Smooth muscle cell (in vitro differentiated cells): ENCODE measurements around the gene HMCN2. TPM values are rescaled to one million over a fixed set of nuclear protein-coding genes. Genes with fewer than 3 reads are reported as not detected.

Experiments
- DNase-seq: peaks from one replicate; lab custom pipeline; 2025; ENCODE audit not compliant: unreplicated experiment; lab: John Stamatoyannopoulos, UW
- H2AFZ ChIP-seq: fragments of 200-600 bp; sonication (generic); 2 replicates; pipeline ENCODE4 v1.6.0; 2016; ENCODE audit warnings: antibody characterized with exemption, low read depth, mild to moderate bottlenecking
- H3F3A ChIP-seq: fragments of 200-600 bp; sonication (generic); 2 replicates; pipeline ENCODE4 v1.6.0; 2017; ENCODE audit warnings: antibody characterized with exemption, low read depth
- H3K27ac ChIP-seq: fragments of 200-600 bp; sonication (generic); 2 replicates; pipeline ENCODE4 v1.5.1; 2016; ENCODE audit warnings: low read depth, mild to moderate bottlenecking
- H3K27me3 ChIP-seq: fragments of 200-600 bp; sonication (generic); 2 replicates; pipeline ENCODE4 v1.6.1; 2016; ENCODE audit warnings: low read depth, mild to moderate bottlenecking
- H3K36me3 ChIP-seq: fragments of 200-600 bp; sonication (generic); 2 replicates; pipeline ENCODE4 v1.5.1; 2016; ENCODE audit warnings: low read depth
- H3K4me1 ChIP-seq: fragments of 200-600 bp; sonication (generic); 2 replicates; pipeline ENCODE4 v1.5.1; 2016; ENCODE audit warnings: low read depth
- H3K4me2 ChIP-seq: fragments of 200-600 bp; sonication (generic); 2 replicates; pipeline ENCODE4 v1.6.0; 2016; ENCODE audit warnings: mild to moderate bottlenecking
- H3K4me3 ChIP-seq: fragments of 200-600 bp; sonication (generic); 2 replicates; pipeline ENCODE4 v1.5.1; 2016; ENCODE audit warnings: mild to moderate bottlenecking
- H3K79me2 ChIP-seq: fragments of 200-600 bp; sonication (generic); 2 replicates; pipeline ENCODE4 v1.6.0; 2016; ENCODE audit warnings: low read depth, mild to moderate bottlenecking
- H3K9ac ChIP-seq: fragments of 200-600 bp; sonication (generic); 2 replicates; pipeline ENCODE4 v1.6.0; 2016; ENCODE audit warnings: low read depth
- H3K9me3 ChIP-seq: fragments of 200-600 bp; sonication (generic); replicated peaks from 2 replicates; pipeline ENCODE4 v1.5.1; 2016; ENCODE audit warnings: low read depth
- H4K20me1 ChIP-seq: fragments of 200-600 bp; sonication (generic); 2 replicates; pipeline ENCODE4 v1.6.0; 2016; ENCODE audit warnings: low read depth
- CTCF ChIP-seq: fragments of 200-600 bp; sonication (generic); IDR thresholded peaks from 2 replicates; pipeline ENCODE4 v1.5.1; 2017; ENCODE audit warnings: borderline replicate concordance, mild to moderate bottlenecking, antibody characterized with exemption; ENCODE audit not compliant: insufficient read depth, poor library complexity, severe bottlenecking
- WGBS: methylation state at CpG from one replicate; pipeline ENCODE4 v1.1.7; 2016; ENCODE audit warnings: low lambda C conversion rate; 5-methylcytosine and 5-hydroxymethylcytosine counted together
- polyA plus RNA-seq: library from polyadenylated mRNA; unstranded; fragments of >200 nt; fragmentation: Nextera tagmentation; extraction: Ambion mirVana; gene quantifications from 2 replicates; pipeline ENCODE4 v1.2.1, GENCODE V29; 2016
- total RNA-seq: library from RNA; depleted of rRNA; stranded (reverse); fragments of >200 nt; gene quantifications from 2 replicates; pipeline ENCODE4 v1.2.3, GENCODE V29; 2014

The HMCN2 gene
- total and polyA plus RNA-seq, 2 experiments from 2014 or later = under 0.01 TPM; not detected in 1

- Histone ChIP-seq H4K20me1 (no peaks in the 10 kb centered on the region), H3K4me2 (peak overlapping the region; percentile 51), H3K9ac (peak overlapping the region; percentile 34), H3K9me3 (no peaks in the 10 kb centered on the region), H3K79me2 (no peaks in the 10 kb centered on the region), H3K4me3 (no peak overlapping the region), H2AFZ (peak overlapping the region; percentile 57), H3K27me3 (no peaks in the 10 kb centered on the region), H3K4me1 (peaks cover 4% of the 10 kb centered on the region), H3F3A (peaks cover 7% of the 10 kb centered on the region), H3K36me3 (no peaks in the 10 kb centered on the region), H3K27ac (peak overlapping the region; percentile 30)
- 53% methylated on average over 17 of the region's 17 CpGs for WGBS
- DNase-seq = no peak
- TF ChIP-seq CTCF = no peak
Measured at GRCh38 chr9:130421154-130421801, 155.7 kb downstream of the HMCN2 start.

DNA sequence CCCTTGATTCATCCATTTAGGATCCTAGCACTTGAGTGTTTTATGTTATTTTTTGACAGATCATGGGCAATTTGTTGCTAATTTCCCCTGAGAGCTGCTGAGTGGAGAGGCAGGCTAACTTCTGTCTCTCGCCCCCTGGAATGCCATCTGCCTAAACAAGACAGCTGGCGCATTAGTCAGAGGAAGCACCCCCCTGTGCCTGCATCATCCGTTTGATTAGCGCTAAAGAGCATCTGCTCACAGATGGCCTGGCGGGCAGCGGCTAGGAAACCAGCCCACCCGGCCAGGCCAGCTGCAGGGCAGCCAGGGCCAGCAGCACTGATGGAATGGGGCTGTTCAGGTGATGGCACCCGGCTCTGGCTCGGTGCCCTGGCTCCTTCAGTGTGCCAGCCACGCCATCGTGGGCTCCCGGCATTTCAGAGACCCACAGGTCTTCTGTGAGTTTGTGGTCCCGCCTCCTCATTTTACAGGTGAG lies 156.3 kb downstream of the HMCN2 start:
- Histone ChIP-seq H3K36me3 (no peaks in the 10 kb centered on the region), H3K4me3 (no peak overlapping the region), H3K79me2 (no peaks in the 10 kb centered on the region), H3K9me3 (no peaks in the 10 kb centered on the region), H3K27ac (peak overlapping the region; percentile 30), H3K27me3 (no peaks in the 10 kb centered on the region), H4K20me1 (no peaks in the 10 kb centered on the region), H3K4me1 (peaks cover 4% of the 10 kb centered on the region), H3K9ac (no peak overlapping the region), H3K4me2 (peak overlapping the region; percentile 51), H2AFZ (no peak overlapping the region), H3F3A (peaks cover 7% of the 10 kb centered on the region)
- WGBS = 42% methylated on average over 13 of the region's 13 CpGs
- no peak for TF ChIP-seq CTCF
- DNase-seq = peak; percentile 15

DNA sequence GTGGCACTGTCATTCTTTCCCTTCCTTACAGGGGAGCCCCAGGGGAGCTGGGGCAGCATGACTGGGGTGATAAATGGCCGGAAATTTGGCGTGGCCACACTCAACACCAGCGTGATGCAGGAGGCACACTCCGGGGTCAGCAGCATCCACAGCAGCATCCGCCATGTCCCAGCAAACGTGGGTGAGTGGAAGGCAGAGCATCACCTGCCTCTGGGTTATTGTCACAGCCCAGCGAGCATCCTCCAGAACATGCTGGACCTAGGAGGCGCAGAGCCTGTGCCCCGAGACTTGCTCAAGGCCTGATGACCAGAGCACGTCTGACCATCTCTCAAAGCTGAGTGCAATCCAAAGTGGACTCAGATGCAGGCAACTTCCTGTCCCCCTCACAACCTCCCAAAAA lies 157.0 kb downstream of the HMCN2 start:
- H3K36me3 ChIP-seq = no peaks in the 10 kb centered on the region
- no peak overlapping the region for H3K27ac ChIP-seq
- peaks cover 7% of the 10 kb centered on the region for H3F3A ChIP-seq
- no peak overlapping the region for H3K4me3 ChIP-seq
- no peaks in the 10 kb centered on the region for H4K20me1 ChIP-seq
- H3K4me1 ChIP-seq = peaks cover 4% of the 10 kb centered on the region
- no peak for TF ChIP-seq CTCF
- no peaks in the 10 kb centered on the region for H3K9me3 ChIP-seq
- 88% methylated on average over 10 of the region's 10 CpGs for WGBS
- no peak overlapping the region for H2AFZ ChIP-seq
- H3K4me2 ChIP-seq = no peak overlapping the region
- H3K79me2 ChIP-seq = no peaks in the 10 kb centered on the region
- H3K27me3 ChIP-seq = no peaks in the 10 kb centered on the region
- no peak overlapping the region for H3K9ac ChIP-seq
- no peak for DNase-seq

GRCh38 chr9:130423272-130423671 lies 157.7 kb downstream of the HMCN2 start:
- Histone ChIP-seq H3K4me3 (no peak overlapping the region), H3K27me3 (no peaks in the 10 kb centered on the region), H3K27ac (no peak overlapping the region), H3K9me3 (no peaks in the 10 kb centered on the region), H3F3A (peaks cover 7% of the 10 kb centered on the region), H3K9ac (no peak overlapping the region), H3K79me2 (no peaks in the 10 kb centered on the region), H3K4me2 (no peak overlapping the region), H3K36me3 (no peaks in the 10 kb centered on the region), H3K4me1 (peaks cover 4% of the 10 kb centered on the region), H2AFZ (no peak overlapping the region), H4K20me1 (no peaks in the 10 kb centered on the region)
- DNase-seq = peak; percentile 28
- WGBS = 34% methylated on average over 8 of the region's 8 CpGs
- no peak for TF ChIP-seq CTCF
